Loucy (cell line): ENCODE measurements around the gene IL11RA.

ENCODE experiments used
- H2AFZ ChIP-seq: fragments of 200-600 bp; sonication (generic); 2 replicates; pipeline ENCODE4 v1.6.0; 2016; ENCODE audit warnings: antibody characterized with exemption, mild to moderate bottlenecking, low read length, moderate library complexity
- H3F3A ChIP-seq: fragments of 200-600 bp; 2 replicates; pipeline ENCODE4 v1.6.0; 2016; ENCODE audit warnings: antibody characterized with exemption, low read depth, mild to moderate bottlenecking
- H3K27me3 ChIP-seq: fragments of 200-600 bp; sonication (generic); 2 replicates; pipeline ENCODE4 v1.6.1; 2014; ENCODE audit warnings: low read length, mild to moderate bottlenecking; ENCODE audit not compliant: insufficient read depth, poor library complexity, severe bottlenecking
- H3K36me3 ChIP-seq: fragments of 200-600 bp; sonication (generic); 2 replicates; pipeline ENCODE4 v1.6.1; 2016; ENCODE audit warnings: low read length; ENCODE audit not compliant: insufficient read depth
- H3K4me1 ChIP-seq: fragments of 200-600 bp; sonication (generic); 2 replicates; pipeline ENCODE4 v1.5.1; 2014; ENCODE audit warnings: low read length, mild to moderate bottlenecking; ENCODE audit not compliant: insufficient read depth, poor library complexity, severe bottlenecking
- H3K4me2 ChIP-seq: fragments of 200-600 bp; sonication (generic); 2 replicates; pipeline ENCODE4 v1.6.0; 2014; ENCODE audit warnings: antibody characterized with exemption, low read length, low read depth, mild to moderate bottlenecking; ENCODE audit not compliant: poor library complexity, severe bottlenecking
- H3K4me3 ChIP-seq: fragments of 200-600 bp; sonication (generic); 2 replicates; pipeline ENCODE4 v1.5.1; 2014; ENCODE audit warnings: low read length, mild to moderate bottlenecking, mixed read lengths; ENCODE audit not compliant: poor library complexity, severe bottlenecking
- H3K79me2 ChIP-seq: fragments of 200-600 bp; sonication (generic); 2 replicates; pipeline ENCODE4 v1.6.1; 2014; ENCODE audit warnings: low read length; ENCODE audit not compliant: insufficient read depth
- H3K9ac ChIP-seq: fragments of 200-600 bp; sonication (generic); 2 replicates; pipeline ENCODE4 v1.6.0; 2014; ENCODE audit warnings: mild to moderate bottlenecking, low read depth, low read length, moderate library complexity; ENCODE audit not compliant: poor library complexity, severe bottlenecking
- H3K9me2 ChIP-seq: fragments of 200-600 bp; sonication (generic); replicated peaks from 2 replicates; pipeline ENCODE4 v1.6.1; 2016; ENCODE audit warnings: low read depth, low read length, mixed read lengths
- H3K9me3 ChIP-seq: fragments of 200-600 bp; sonication (generic); 2 replicates; pipeline ENCODE4 v1.6.1; 2014; ENCODE audit warnings: mild to moderate bottlenecking, antibody characterized with exemption, low read length, low read depth; ENCODE audit not compliant: insufficient read depth
- H4K20me1 ChIP-seq: fragments of 200-600 bp; sonication (generic); 2 replicates; pipeline ENCODE4 v1.6.0; 2014; ENCODE audit warnings: antibody characterized with exemption, low read length, mild to moderate bottlenecking; ENCODE audit not compliant: insufficient read depth, poor library complexity, severe bottlenecking
- CTCF ChIP-seq: fragments of 200-600 bp; sonication (generic); conservative IDR thresholded peaks from 2 replicates; pipeline ENCODE4 v1.5.1; 2014; ENCODE audit warnings: mild to moderate bottlenecking, antibody characterized with exemption, low read length
- EZH2phosphoT487 ChIP-seq: fragments of 200-600 bp; IDR thresholded peaks from 2 replicates; pipeline ENCODE4 v1.6.1; 2018; ENCODE audit warnings: antibody characterized with exemption, mild to moderate bottlenecking, moderate library complexity, borderline replicate concordance

The IL11RA gene

GRCh38 chr9:34655394-34655793 lies 3.4 kb downstream of the IL11RA start:
- Histone ChIP-seq H4K20me1 (no peaks in the 10 kb centered on the region), H2AFZ (no peak overlapping the region), H3K9me3 (no peaks in the 10 kb centered on the region), H3K4me3 (no peak overlapping the region), H3F3A (no peaks in the 10 kb centered on the region), H3K9me2 (no peaks in the 10 kb centered on the region), H3K9ac (no peak overlapping the region), H3K27me3 (no peaks in the 10 kb centered on the region), H3K4me1 (no peaks in the 10 kb centered on the region), H3K36me3 (no peaks in the 10 kb centered on the region), H3K4me2 (no peak overlapping the region), H3K79me2 (no peaks in the 10 kb centered on the region)
- TF ChIP-seq EZH2phosphoT487 (no peak), CTCF (no peak)

GRCh38 chr9:34656992-34657391 lies 5.0 kb downstream of the IL11RA start:
- no peaks in the 10 kb centered on the region for H3F3A ChIP-seq
- no peaks in the 10 kb centered on the region for H3K9me3 ChIP-seq
- no peaks in the 10 kb centered on the region for H3K4me1 ChIP-seq
- H3K9ac ChIP-seq, result no peak overlapping the region
- no peaks in the 10 kb centered on the region for H4K20me1 ChIP-seq
- no peaks in the 10 kb centered on the region for H3K9me2 ChIP-seq
- no peak overlapping the region for H2AFZ ChIP-seq
- H3K4me3 ChIP-seq, result no peak overlapping the region
- no peaks in the 10 kb centered on the region for H3K79me2 ChIP-seq
- H3K4me2 ChIP-seq, result no peak overlapping the region
- no peaks in the 10 kb centered on the region for H3K27me3 ChIP-seq
- no peaks in the 10 kb centered on the region for H3K36me3 ChIP-seq
- TF ChIP-seq EZH2phosphoT487, result no peak
- TF ChIP-seq CTCF, result no peak

GRCh38 chr9:34658461-34658860 lies 6.5 kb downstream of the IL11RA start:
- H3K36me3 ChIP-seq, result no peaks in the 10 kb centered on the region
- H2AFZ ChIP-seq, result no peak overlapping the region
- no peak overlapping the region for H3K9ac ChIP-seq
- no peaks in the 10 kb centered on the region for H3K9me2 ChIP-seq
- H4K20me1 ChIP-seq, result no peaks in the 10 kb centered on the region
- H3F3A ChIP-seq, result no peaks in the 10 kb centered on the region
- H3K4me1 ChIP-seq, result peaks cover 3% of the 10 kb centered on the region
- H3K4me3 ChIP-seq, result no peak overlapping the region
- no peak overlapping the region for H3K4me2 ChIP-seq
- no peaks in the 10 kb centered on the region for H3K27me3 ChIP-seq
- H3K79me2 ChIP-seq, result no peaks in the 10 kb centered on the region
- TF ChIP-seq EZH2phosphoT487 (no peak), CTCF (no peak)
- no peaks in the 10 kb centered on the region for H3K9me3 ChIP-seq
